ENCODE measurements around the gene FBXO4. TPM values are rescaled to one million over a fixed set of nuclear protein-coding genes. Genes with fewer than 3 reads are reported as not detected.

The FBXO4 gene
- total and polyA plus RNA-seq, 12 donors: 8.7 to 17.3 (median 13.7) TPM

- DNase-seq: no peak
- H3K4me1 ChIP-seq (replicated peaks in 1 of 2): no peaks in the 10 kb centered on the region
- no peak overlapping the region for H3K27ac ChIP-seq
- intact Hi-C loops (cut with DNase I): no loop called here
- H3K9me3 ChIP-seq (replicated peaks in 1 of 3): no peaks in the 10 kb centered on the region
- no peaks in the 10 kb centered on the region for H3K36me3 ChIP-seq (replicated peaks in 1 of 2)
- H3K4me3 ChIP-seq: no peak overlapping the region
- H3K27me3 ChIP-seq: peaks cover 4% of the 10 kb centered on the region
- 71 to 79% (median 77%) methylated on average over 3 of the region's 3 CpGs for WGBS, 4 donors
- TF ChIP-seq CTCF (IDR thresholded peaks at IDR 0.05) (no peak), POLR2A (IDR thresholded peaks at IDR 0.05) (no peak)
Observed at GRCh38 chr5:41893074-41893851, 31.8 kb upstream of the FBXO4 start.

- H3K27me3 ChIP-seq: peaks cover 4% of the 10 kb centered on the region
- DNase-seq: no peak
- intact Hi-C loops (cut with DNase I): no loop called here
- no peaks in the 10 kb centered on the region for H3K4me1 ChIP-seq (replicated peaks in 1 of 2)
- 24 to 38% (median 36%) methylated on average over 2 of the region's 2 CpGs for WGBS, 4 donors
- no peaks in the 10 kb centered on the region for H3K9me3 ChIP-seq (replicated peaks in 1 of 3)
- H3K27ac ChIP-seq: no peak overlapping the region
- TF ChIP-seq POLR2A (IDR thresholded peaks at IDR 0.05) (no peak), CTCF (IDR thresholded peaks at IDR 0.05) (no peak)
- no peaks in the 10 kb centered on the region for H3K36me3 ChIP-seq (replicated peaks in 1 of 2)
- H3K4me3 ChIP-seq: no peak overlapping the region
Observed at GRCh38 chr5:41896230-41896629, 28.9 kb upstream of the FBXO4 start.

DNA sequence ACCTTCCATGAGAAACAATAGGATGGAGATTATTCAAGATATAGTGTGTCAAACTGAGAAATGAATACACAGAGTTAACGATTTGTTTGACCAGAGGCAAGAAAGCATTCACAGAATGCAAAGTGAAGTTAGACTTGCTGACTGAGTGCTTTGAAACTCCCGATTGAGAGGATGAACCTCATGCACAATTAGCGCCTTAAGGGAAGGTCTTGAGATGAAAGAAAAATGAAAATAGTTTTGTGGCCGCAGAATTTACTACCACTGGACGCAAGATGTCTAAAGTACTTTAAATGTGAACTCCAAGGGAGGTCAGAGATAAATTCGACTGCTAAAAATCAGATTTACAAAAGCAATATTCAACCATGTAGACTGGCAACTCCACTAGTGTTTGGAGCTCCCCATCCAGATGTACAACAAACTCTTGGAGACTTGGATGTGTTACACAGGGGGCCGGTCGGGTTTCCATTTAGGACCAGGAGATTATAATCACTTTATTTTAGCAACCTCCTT lies 21.6 kb upstream of the FBXO4 start:
- H3K27ac ChIP-seq: peak overlapping the region in 4 of 5 donors; percentile 65 to 92 (median 80)
- TF ChIP-seq POLR2A (IDR thresholded peaks at IDR 0.05) (no peak), CTCF (IDR thresholded peaks at IDR 0.05) (no peak)
- H3K9me3 ChIP-seq (replicated peaks in 1 of 3): no peaks in the 10 kb centered on the region
- H3K4me1 ChIP-seq (replicated peaks in 1 of 2): peaks cover 0 to 29% of the 10 kb centered on the region in 2 donors
- 39 to 44% (median 44%) methylated on average over 8 of the region's 8 CpGs for WGBS, 4 donors
- intact Hi-C loops (cut with DNase I): no loop called here
- H3K4me3 ChIP-seq: peak overlapping the region in 2 of 4 donors; percentile 14 to 82
- no peaks in the 10 kb centered on the region for H3K27me3 ChIP-seq
- H3K36me3 ChIP-seq (replicated peaks in 1 of 2): peaks cover 0 to 3% of the 10 kb centered on the region in 2 donors
- no peak for DNase-seq

DNA sequence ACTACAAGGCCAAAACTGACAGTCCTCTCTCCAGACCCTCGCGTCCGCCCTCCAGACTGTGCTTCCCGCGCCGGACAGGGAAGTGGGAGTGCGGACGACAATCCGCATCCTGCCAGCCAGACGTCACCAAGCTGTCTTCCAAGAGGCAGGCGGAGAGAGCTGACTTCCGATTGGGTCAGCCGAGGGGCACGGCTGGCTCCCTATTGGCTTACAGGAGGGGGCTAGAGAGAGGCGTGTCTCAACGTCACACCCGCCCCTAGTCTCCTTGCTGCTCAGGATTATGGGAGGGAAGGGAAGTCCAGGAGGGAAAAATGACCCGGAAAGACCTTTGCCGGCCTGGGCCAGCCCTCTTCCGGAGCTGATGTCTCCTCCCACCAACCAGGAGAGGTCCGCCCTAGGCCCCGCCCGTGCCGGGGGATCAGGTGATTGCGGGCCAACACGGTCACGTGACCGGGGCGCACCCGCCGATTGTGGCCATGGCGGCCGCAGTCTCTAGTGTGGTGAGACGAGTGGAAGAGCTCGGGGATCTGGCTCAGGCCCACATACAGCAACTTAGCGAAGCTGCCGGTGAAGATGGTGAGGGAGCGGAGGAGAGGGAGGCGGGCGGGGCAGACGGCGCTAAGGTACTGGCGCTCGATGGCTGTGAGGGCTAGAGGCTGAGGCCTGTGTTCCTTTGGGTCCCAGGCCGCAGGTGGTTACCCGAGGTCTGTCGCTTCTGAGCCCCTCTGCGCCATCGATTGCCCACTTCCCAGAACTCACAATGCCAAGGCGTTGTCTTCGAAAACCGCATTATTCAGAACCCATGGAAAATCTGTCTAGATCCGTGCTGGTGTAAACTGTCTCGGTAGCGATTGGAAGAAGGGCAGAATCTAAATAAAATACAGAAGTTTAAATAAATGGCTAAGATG lies 20.9 kb upstream of the FBXO4 start, which contains the start of gene RIMOC1:
Gene RIMOC1 (plus strand): TSS at position 453 of the 908 bp plus-strand sequence. CDS start 24 bp downstream, at position 477.
- WGBS, 4 donors: 0 to 2% (median 1%) methylated on average over 24 to 55 of the region's 55 CpGs
- intact Hi-C loops (cut with DNase I): no loop called here
- H3K9me3 ChIP-seq (replicated peaks in 1 of 3): no peaks in the 10 kb centered on the region
- H3K27ac ChIP-seq: peak within 1 kb of the TSS in 4 of 5 donors; percentile 75 to 92 (median 84)
- no peaks in the 10 kb centered on the region for H3K27me3 ChIP-seq
- H3K4me1 ChIP-seq (replicated peaks in 1 of 2): peaks cover 0 to 29% of the 10 kb centered on the region in 2 donors
- H3K36me3 ChIP-seq (replicated peaks in 1 of 2): peaks cover 0 to 9% of the 10 kb centered on the region in 2 donors
- TF ChIP-seq POLR2A (IDR thresholded peaks at IDR 0.05) (peak; percentile 83 to 91), CTCF (IDR thresholded peaks at IDR 0.05) (no peak)
- H3K4me3 ChIP-seq: peak within 1 kb of the TSS; percentile 44 to 82 (median 49)
- peak; percentile 99 to 100 (median 99) for DNase-seq
